ENCODE measurements around the gene BUB3. TPM values are rescaled to one million over a fixed set of nuclear protein-coding genes. Genes with fewer than 3 reads are reported as not detected.

Gene BUB3
- total RNA-seq, 2 donors from 2014 or later = 163 to 226 TPM

DNA sequence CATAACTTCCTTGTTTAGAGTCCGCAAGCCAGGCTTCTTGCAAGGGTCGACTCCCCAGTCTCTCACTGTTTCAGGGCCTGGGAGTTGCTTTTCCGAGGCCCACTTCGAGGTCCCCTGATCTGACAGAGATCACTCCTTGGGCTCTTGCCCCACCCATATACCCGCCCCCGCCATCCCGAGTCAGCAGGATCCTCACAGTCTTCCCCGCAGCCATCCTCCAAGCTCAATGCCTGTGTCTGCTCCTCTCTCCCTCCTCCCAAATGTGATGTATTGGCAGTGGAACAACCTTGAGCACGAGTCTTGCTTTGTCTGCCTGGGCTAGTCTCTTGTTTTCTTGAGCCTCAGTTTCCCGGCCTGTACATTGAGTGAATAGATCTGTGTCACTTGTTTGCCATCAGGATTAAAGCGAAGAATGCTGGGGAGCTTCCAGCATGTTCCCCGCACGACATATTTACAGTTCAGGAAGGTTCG, 8.6 kb upstream of the BUB3 start:
- Mint-ChIP-seq H3K4me3 (no peak overlapping the region), H3K27me3 (peaks cover 45 to 61% of the 10 kb centered on the region in 2 donors), H3K36me3 (peaks cover 5% of the 10 kb centered on the region), H3K4me1 (ENCODE audit: low read depth in 2 of 2) (peaks cover 28 to 33% of the 10 kb centered on the region in 2 donors), H3K27ac (peak overlapping the region in 1 of 2 donors; percentile 31), H3K9me3 (no peaks in the 10 kb centered on the region)
- ATAC-seq = no peak
- DNase-seq (ENCODE audit: low spot score) = no peak

DNA sequence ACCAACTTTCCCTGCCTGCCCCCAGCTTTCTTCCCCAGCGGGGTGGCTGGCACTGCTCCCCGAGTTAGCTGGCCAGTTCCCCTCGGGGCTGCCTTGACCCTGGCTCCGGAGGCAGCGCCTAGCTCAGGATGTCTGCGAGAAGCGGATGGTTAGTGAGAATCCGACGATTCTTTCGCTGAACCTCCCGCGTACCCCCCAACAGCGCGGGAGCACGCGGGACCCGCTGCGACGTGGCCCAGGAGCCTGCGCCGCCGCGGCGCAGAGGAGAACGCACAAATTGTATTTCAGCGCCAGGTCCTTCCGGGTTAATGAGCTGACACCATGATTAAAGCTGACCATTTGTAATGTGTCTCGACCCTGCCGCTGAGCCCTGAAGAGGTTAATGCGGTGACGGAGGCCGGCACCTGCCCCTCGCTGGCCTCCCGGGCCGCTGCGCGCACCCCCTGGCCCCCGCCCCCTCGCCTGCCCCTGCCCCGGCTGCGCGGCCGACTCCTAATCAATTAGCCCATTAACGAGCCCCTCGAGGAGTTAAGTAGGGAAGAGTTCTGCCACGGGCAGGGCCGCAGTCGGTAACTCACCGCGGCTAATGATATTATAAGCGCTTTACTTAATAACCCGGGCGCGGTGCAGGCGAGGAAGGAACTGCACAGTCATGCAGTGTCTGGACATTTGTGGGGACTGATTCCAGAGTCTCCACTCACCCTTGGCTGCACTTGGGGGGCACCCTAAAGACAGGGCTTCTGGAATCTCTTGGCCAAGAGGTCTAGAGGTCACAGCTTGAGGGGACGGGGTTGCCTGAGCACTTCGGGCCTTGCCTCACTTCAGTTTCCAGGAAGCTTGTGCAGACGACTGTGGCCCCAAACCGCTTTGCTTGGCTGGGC, 7.9 kb upstream of the BUB3 start:
- Mint-ChIP-seq H3K4me3 (peak overlapping the region; percentile 5), H3K27me3 (peaks cover 44 to 57% of the 10 kb centered on the region in 2 donors), H3K36me3 (peaks cover 5% of the 10 kb centered on the region), H3K4me1 (ENCODE audit: low read depth in 2 of 2) (peaks cover 28 to 33% of the 10 kb centered on the region in 2 donors), H3K27ac (peak overlapping the region in 1 of 2 donors; percentile 41), H3K9me3 (no peaks in the 10 kb centered on the region)
- DNase-seq (ENCODE audit: low spot score) (no peak), ATAC-seq (no peak)

DNA sequence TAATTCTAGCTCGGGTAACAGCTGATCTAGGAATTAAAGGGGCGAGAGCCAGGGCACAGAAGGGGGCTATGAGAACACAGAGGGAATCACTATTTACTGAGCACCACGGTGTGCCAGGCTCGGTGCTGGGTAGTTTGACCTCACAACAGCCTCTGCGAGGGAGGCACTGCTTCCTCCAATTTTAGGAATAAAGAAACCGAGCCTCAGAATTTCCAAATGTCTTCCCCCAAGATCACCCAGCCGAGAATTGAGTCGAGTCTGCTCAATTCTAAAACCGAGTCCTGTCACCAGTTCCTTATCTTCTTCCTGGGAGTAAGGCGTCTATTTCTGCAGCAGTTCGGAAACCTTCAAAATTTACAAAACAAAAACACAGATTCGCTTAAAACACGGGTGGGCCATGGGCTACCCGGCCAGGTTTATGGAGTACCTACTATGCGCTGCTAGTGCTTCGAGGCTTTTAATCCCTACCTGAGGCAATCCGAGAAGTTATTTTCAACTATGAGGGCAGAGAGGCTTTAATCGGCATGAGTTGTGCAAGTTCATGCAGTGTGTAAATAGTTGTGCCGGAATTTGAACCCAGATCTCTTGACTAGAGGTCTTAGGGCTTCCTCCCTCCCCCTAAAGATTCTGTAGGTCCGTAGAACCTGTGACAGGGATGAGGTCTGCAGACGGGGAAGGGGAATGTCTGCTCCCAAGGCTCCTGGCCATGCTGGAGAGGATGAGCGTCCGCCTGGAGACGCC, 7.1 kb upstream of the BUB3 start:
- H3K27me3 Mint-ChIP-seq = peaks cover 40 to 49% of the 10 kb centered on the region in 2 donors
- peak overlapping the region in 1 of 2 donors; percentile 41 for H3K27ac Mint-ChIP-seq
- H3K4me3 Mint-ChIP-seq = peak overlapping the region; percentile 5
- no peak for DNase-seq (ENCODE audit: low spot score)
- peaks cover 21 to 28% of the 10 kb centered on the region in 2 donors for H3K4me1 Mint-ChIP-seq (ENCODE audit: low read depth in 2 of 2)
- ATAC-seq = no peak
- no peaks in the 10 kb centered on the region for H3K9me3 Mint-ChIP-seq
- peaks cover 5% of the 10 kb centered on the region for H3K36me3 Mint-ChIP-seq

DNA sequence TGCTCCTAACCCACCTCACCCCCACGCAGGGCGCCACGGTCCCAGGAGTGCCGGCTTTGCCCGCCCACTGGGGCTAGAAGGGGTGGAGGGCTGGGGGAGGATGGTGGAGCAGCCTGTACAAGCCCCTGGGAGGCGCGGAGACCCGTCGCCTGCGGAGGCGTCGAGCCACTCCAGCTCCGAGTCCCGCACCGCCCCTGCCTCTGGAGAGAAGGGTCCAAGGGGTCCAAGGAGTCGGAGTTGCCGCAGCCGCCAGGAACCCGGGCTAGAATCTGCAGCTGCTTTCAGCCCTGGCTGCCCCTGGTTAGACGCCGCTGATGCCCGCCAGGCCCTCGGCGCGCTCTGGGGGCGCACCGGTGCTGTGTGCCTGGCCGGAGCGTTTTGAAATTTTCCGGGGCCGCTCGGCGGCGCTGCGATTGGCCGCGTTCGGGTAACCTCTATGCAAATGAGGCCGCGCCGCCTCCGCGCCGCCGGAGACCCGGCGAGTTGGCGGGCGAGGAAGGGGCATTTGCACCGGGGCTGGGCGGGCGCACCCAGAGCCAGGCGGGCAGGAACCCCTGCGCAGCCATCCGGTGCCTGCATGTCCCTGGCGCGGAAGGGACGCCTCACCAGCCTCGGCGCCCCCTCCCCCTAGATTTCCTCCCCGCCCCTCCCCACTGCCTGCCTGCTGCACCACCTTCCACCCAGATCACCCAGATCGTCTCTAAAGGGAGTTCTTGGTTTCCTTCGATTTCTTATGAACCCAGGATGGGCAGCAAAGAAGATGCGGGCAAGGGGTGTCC, 6.4 kb upstream of the BUB3 start, which contains the start of gene HMX2:
Gene HMX2, plus strand, starts transcription at position 502 of the 779 bp plus-strand sequence. Its CDS starts 243 bp downstream, at position 745.
- Mint-ChIP-seq H3K4me1 (ENCODE audit: low read depth in 2 of 2) (peaks cover 21 to 28% of the 10 kb centered on the region in 2 donors), H3K27me3 (peaks cover 43 to 53% of the 10 kb centered on the region in 2 donors), H3K27ac (peak within 1 kb of the TSS in 1 of 2 donors; percentile 41), H3K4me3 (peak within 1 kb of the TSS; percentile 57), H3K9me3 (no peaks in the 10 kb centered on the region), H3K36me3 (peaks cover 5% of the 10 kb centered on the region)
- DNase-seq (ENCODE audit: low spot score) (no peak), ATAC-seq (peak; percentile 50 to 65)

DNA sequence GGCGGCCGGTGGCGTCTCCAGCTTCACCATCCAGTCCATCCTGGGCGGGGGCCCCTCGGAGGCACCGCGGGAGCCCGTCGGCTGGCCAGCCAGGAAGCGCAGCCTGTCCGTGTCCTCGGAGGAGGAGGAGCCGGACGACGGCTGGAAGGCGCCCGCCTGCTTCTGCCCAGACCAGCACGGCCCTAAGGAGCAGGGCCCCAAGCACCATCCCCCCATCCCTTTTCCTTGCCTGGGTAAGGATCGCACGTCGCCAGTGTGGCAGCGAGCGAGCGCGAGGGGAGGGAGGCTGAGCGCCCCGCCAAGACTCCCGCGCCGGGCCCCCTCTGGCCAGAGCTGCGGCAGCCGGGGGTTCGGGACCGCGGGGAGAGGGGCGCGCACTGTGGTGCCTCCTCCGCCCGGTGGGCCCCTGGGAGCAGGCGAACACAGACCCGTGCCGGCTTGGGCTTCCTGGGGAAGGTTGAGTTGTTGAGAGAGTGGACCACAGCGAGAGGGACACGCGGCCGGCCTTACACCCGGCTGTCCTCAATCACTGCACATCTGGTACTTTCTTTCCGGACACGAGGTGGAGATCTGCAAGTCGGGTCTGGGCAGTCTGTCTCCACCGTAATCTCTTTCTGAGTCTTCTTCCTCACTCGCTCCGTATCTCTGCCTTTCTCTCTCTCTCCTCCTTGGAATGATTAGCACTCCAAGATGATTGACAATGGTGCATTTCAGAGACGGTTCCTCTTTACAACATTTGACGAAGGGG, 5.6 kb upstream of the BUB3 start:
- Mint-ChIP-seq H3K4me1 (ENCODE audit: low read depth in 2 of 2) (peaks cover 25% of the 10 kb centered on the region in 2 donors), H3K36me3 (peaks cover 5% of the 10 kb centered on the region), H3K27me3 (peaks cover 37 to 50% of the 10 kb centered on the region in 2 donors), H3K4me3 (peak overlapping the region; percentile 57), H3K27ac (no peak overlapping the region), H3K9me3 (no peaks in the 10 kb centered on the region)
- peak in 1 of 2 donors; percentile 2 for ATAC-seq
- DNase-seq (ENCODE audit: low spot score) = no peak

DNA sequence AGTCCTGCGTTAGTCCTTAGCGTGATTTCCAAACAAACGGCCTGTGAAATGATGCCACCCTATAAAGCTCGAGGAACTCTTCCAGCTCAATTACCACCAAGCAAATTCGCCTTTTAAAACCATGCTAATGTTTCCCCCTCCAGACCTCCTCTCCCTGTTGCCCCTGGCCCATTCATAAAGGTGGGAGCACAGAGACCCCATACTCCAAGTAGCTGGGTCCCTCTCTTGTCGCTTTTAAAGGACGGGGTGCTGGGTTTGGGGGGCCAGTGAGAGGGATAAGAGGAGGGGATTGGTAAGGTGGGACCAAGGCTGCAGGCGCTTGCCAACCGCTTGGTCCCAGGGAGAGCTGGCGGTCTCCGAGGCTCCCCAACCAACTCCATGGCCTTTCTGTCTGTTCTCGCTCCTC, 5.0 kb upstream of the BUB3 start:
- H3K4me3 Mint-ChIP-seq = peak overlapping the region; percentile 57
- DNase-seq (ENCODE audit: low spot score) (no peak), ATAC-seq (no peak)
- no peak overlapping the region for H3K27ac Mint-ChIP-seq
- peaks cover 5% of the 10 kb centered on the region for H3K36me3 Mint-ChIP-seq
- peaks cover 31% of the 10 kb centered on the region in 2 donors for H3K4me1 Mint-ChIP-seq (ENCODE audit: low read depth in 2 of 2)
- H3K9me3 Mint-ChIP-seq = no peaks in the 10 kb centered on the region
- H3K27me3 Mint-ChIP-seq = peaks cover 37 to 45% of the 10 kb centered on the region in 2 donors

DNA sequence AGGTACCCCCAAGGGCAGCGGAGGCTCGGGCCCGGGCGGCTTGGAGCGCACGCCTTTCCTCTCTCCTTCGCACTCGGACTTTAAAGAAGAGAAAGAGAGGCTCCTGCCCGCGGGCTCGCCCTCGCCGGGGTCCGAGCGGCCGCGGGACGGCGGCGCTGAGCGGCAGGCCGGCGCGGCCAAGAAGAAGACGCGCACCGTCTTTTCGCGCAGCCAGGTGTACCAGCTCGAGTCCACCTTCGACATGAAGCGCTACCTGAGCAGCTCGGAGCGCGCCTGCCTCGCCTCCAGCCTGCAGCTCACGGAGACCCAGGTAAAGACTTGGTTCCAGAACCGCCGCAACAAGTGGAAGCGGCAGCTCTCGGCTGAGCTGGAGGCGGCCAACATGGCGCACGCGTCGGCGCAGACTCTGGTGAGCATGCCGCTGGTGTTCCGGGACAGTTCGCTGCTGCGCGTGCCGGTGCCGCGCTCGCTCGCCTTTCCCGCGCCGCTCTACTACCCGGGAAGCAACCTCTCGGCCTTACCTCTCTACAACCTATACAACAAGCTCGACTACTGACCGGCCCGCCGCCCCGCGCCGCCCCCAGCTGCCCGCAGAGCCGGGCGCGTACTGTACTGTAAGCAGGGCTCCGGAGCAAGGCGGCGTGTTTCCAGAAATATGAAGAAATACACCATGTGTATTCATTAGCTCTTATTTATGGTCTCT, 4.5 kb upstream of the BUB3 start:
- H3K36me3 Mint-ChIP-seq = peaks cover 5% of the 10 kb centered on the region

DNA sequence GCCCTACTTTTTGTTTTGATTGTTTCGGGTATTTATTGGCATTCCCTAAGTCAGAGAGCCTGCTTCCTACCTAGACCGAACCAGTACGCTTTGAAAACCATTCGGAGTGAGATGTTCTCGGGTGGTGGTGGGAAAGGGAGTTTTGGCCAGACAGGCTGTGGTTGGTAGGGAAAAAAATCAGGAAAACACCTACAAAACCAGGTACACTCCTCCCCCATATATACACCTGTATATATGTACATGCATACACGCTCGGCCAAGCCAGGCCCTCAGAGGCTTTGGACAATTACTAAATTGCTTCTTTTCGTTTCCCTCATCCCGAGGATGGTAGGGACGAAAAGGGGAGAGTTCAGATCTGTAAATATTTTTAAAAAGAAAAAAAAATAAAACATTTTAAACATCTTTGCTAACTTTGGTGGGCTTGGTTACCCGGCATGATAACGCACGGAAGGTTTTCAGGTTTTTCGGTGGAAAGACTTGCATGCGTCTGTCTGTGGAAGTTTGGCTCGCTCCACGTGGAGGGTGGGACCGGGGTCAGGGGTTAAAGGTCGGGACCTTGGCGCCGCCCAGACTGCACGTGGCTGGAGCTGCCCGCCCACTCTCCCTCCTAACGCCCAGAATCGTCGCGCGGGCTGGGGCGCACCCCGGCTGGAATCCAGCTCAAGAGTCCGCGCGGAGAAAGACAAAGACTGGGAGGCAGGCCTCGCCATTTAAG, 3.8 kb upstream of the BUB3 start:
- no peak for DNase-seq (ENCODE audit: low spot score)
- Mint-ChIP-seq H3K36me3 (peaks cover 9% of the 10 kb centered on the region), H3K27ac (no peak overlapping the region)

More for the DNA sequence above, 4.5 kb upstream of the BUB3 start:
- Mint-ChIP-seq H3K9me3 (no peaks in the 10 kb centered on the region), H3K4me3 (peak overlapping the region; percentile 57), H3K4me1 (ENCODE audit: low read depth in 2 of 2) (peaks cover 31 to 32% of the 10 kb centered on the region in 2 donors), H3K27me3 (peaks cover 32 to 39% of the 10 kb centered on the region in 2 donors), H3K27ac (no peak overlapping the region)
- ATAC-seq (no peak), DNase-seq (ENCODE audit: low spot score) (no peak)

DNA sequence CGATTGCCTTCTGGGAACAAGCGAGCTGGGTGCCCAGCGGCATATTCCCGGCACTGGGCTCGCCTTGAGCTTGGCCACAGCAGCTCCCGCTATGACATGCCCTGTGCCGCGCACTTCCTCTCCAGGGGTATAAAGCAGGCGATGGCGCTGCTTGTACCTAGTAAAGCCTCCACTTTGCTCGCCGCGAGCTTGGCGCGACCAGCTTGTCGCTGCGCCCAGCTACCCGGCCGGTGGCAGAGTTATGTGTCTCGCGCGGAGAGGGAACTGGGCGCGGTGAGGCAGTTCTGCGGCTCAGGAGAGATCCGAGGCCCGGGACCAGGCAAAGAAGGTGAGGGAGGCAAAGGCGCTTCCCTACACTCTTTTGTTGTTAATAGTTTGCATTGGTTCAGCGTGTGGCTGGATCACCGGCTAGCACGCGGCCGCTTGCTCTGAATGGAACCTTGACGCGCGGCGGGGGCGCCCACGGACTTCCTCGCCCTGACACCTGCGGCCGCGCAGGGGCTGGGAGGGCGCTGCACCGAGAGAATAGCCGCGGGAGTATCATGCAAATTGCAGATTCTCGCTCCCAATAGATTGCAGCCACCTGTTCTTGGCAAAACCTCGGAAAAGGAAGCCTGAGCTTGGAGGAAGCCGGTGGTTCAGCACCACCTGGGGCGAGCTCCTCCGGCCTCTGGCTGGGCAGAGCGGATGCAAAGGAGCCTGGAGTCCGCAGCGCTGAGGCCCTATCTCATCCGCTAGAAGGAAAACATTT, 3.0 kb upstream of the BUB3 start:
- peaks cover 15% of the 10 kb centered on the region for H3K36me3 Mint-ChIP-seq
- H3K27me3 Mint-ChIP-seq = peaks cover 22 to 26% of the 10 kb centered on the region in 2 donors
- peaks cover 31 to 33% of the 10 kb centered on the region in 2 donors for H3K4me1 Mint-ChIP-seq (ENCODE audit: low read depth in 2 of 2)
- no peak for DNase-seq (ENCODE audit: low spot score)
- H3K27ac Mint-ChIP-seq = no peak overlapping the region
- ATAC-seq = no peak
- no peak overlapping the region for H3K4me3 Mint-ChIP-seq
- H3K9me3 Mint-ChIP-seq = no peaks in the 10 kb centered on the region

More for the DNA sequence above, 3.8 kb upstream of the BUB3 start:
- Mint-ChIP-seq H3K4me1 (ENCODE audit: low read depth in 2 of 2) (peaks cover 29 to 30% of the 10 kb centered on the region in 2 donors), H3K27me3 (peaks cover 26 to 32% of the 10 kb centered on the region in 2 donors), H3K9me3 (no peaks in the 10 kb centered on the region), H3K4me3 (peak overlapping the region; percentile 47)
- no peak for ATAC-seq

DNA sequence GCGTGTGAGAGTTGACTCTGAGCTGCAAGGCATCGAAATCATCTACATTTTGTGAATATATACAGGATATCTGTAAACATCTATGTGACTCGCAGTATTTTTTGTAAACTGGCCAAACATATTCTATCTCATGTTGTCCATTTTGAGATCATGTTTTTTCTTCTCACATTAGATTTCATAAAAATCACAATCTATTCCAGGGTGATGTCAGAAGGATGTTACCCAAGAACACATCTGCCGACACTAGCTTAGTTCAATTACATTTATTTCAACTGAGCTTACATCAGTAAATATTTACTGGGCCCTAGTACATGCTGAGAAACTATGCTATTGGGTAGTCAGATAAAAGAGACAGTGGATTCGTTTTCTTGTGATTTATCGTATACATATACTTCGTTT, 2.5 kb upstream of the BUB3 start:
- Mint-ChIP-seq H3K36me3 (peaks cover 21% of the 10 kb centered on the region), H3K4me3 (no peak overlapping the region)

DNA sequence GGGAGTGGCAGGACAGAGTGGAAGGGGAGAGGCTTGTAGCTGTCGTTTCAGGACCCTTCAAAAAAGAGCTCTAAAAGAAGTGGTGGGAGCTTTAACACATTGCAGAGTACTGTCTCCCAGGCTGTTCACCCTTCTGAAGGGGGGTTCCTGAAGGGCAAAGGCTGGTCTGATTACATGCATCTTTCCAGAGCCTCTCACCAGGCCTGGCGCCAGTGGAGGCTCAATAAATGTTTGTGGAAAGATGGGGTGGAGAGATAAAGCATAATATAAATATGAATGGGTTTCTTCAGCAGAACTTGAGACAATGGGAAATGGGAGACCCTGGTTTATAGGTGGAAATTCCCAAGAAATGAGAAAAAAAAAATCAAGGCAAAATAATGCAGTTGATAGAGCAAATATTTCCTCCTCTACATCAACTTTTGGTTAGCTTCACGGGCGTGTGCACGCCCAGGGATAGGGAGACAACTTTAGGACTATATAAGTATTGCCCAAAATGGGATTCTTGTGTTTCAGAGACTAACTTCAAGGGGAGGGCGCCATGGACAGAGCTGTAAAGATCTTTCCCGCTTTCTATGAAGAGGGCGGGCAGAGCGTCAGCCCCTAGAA, 613 bp upstream of the BUB3 start:
- no peak for ATAC-seq
- Mint-ChIP-seq H3K9me3 (no peaks in the 10 kb centered on the region), H3K4me3 (peak overlapping the region; percentile 97), H3K36me3 (peaks cover 39% of the 10 kb centered on the region), H3K4me1 (ENCODE audit: low read depth in 2 of 2) (peaks cover 44 to 49% of the 10 kb centered on the region in 2 donors), H3K27me3 (peaks cover 13 to 16% of the 10 kb centered on the region in 2 donors), H3K27ac (peak overlapping the region; percentile 98)
- no peak for DNase-seq (ENCODE audit: low spot score)

More for the DNA sequence above, 2.5 kb upstream of the BUB3 start:
- Mint-ChIP-seq H3K9me3 (no peaks in the 10 kb centered on the region), H3K27me3 (peaks cover 20 to 24% of the 10 kb centered on the region in 2 donors), H3K4me1 (ENCODE audit: low read depth in 2 of 2) (peaks cover 33 to 36% of the 10 kb centered on the region in 2 donors), H3K27ac (no peak overlapping the region)
- no peak for DNase-seq (ENCODE audit: low spot score)
- no peak for ATAC-seq
